H1 (cell line): ENCODE results near the gene NR2C2. TPM values are rescaled to one million over a fixed set of nuclear protein-coding genes. Genes with fewer than 3 reads are reported as not detected.

ENCODE experiments used
- CTCF ChIA-PET: fragments of 300-600 bp; sonication (Branson Sonifier 250); formaldehyde crosslinking; loops from one replicate; lab custom pipeline; 2021; ENCODE audit not compliant: partially characterized antibody; lab: Charles Lee
- POLR2A ChIA-PET: fragments of 300-600 bp; sonication (Branson Sonifier 250); formaldehyde crosslinking; loops from one replicate; lab custom pipeline; 2021; ENCODE audit warnings: inconsistent platforms; ENCODE audit not compliant: partially characterized antibody; lab: Charles Lee
- DNase-seq, 2 experiments: peaks; one replicate each; pipeline versions ENCODE4 v3.0.0 to v3.0.0-alpha.2; 2010 to 2022; ENCODE audit warnings: low spot score in 2 of 2, low read depth in 1 of 2, mixed read lengths in 1 of 2
- FAIRE-seq: peaks from 2 replicates; lab custom pipeline; 2011; peaks lifted over from hg19 to GRCh38; lab: Jason Lieb, UNC
- H2AFZ ChIP-seq: 2 replicates; pipeline ENCODE4 v1.8.1; 2012; ENCODE audit warnings: low read length, inconsistent platforms
- H2AK5ac ChIP-seq: 2 replicates; pipeline ENCODE4 v1.6.1; 2013; ENCODE audit warnings: low read depth, low read length
- H2BK120ac ChIP-seq: replicated peaks from 2 replicates; pipeline ENCODE3; 2013; ENCODE audit warnings: low read depth, low read length, inconsistent platforms
- H2BK12ac ChIP-seq: 2 replicates; pipeline ENCODE4 v1.6.1; 2013; ENCODE audit warnings: low read depth, low read length
- H2BK15ac ChIP-seq: 2 replicates; pipeline ENCODE4 v1.6.1; 2013; ENCODE audit warnings: low read length
- H2BK20ac ChIP-seq: 2 replicates; pipeline ENCODE4 v1.6.1; 2013; ENCODE audit warnings: low read length
- H2BK5ac ChIP-seq: 2 replicates; pipeline ENCODE4 v1.6.1; 2013; ENCODE audit warnings: low read depth, low read length
- H3K14ac ChIP-seq: 2 replicates; pipeline ENCODE4 v1.6.1; 2013; ENCODE audit warnings: inconsistent platforms; ENCODE audit not compliant: insufficient read length
- H3K18ac ChIP-seq: 2 replicates; pipeline ENCODE4 v1.6.1; 2013; ENCODE audit warnings: low read length; ENCODE audit errors: extremely low read depth
- H3K23ac ChIP-seq: 2 replicates; pipeline ENCODE4 v1.6.1; 2013; ENCODE audit warnings: inconsistent platforms; ENCODE audit not compliant: insufficient read length
- H3K23me2 ChIP-seq: 2 replicates; pipeline ENCODE4 v1.6.1; 2013; ENCODE audit warnings: low read depth, low read length
- H3K27ac ChIP-seq: 2 replicates; pipeline ENCODE4 v1.6.1; 2011; ENCODE audit warnings: low read depth, low read length, inconsistent platforms
- H3K27me3 ChIP-seq, 4 experiments: replicated peaks in 1 of 4; 1 replicate in 1 of 4; 2 replicates in 3 of 4; pipeline versions ENCODE4 v1.6.1 to v1.8.1; 2011 to 2013; ENCODE audit warnings: low read length in 3 of 4, mild to moderate bottlenecking in 3 of 4, inconsistent platforms in 2 of 4, mixed read lengths in 2 of 4, moderate library complexity in 1 of 4; ENCODE audit not compliant: control insufficient read depth in 3 of 4, insufficient read depth in 3 of 4; ENCODE audit errors: extremely low read depth in 1 of 4
- H3K36me3 ChIP-seq, 4 experiments: 2 replicates each; pipeline versions ENCODE4 v1.6.1 to v1.8.1; 2011 to 2013; ENCODE audit warnings: mild to moderate bottlenecking in 4 of 4, low read length in 3 of 4, moderate library complexity in 2 of 4, control low read depth in 1 of 4, inconsistent platforms in 1 of 4; ENCODE audit not compliant: insufficient read depth in 4 of 4, control insufficient read depth in 2 of 4
- H3K4ac ChIP-seq: replicated peaks from 2 replicates; pipeline ENCODE3; 2013; ENCODE audit warnings: low read length, low read depth, mixed read lengths, inconsistent platforms; ENCODE audit not compliant: insufficient read length
- H3K4me1 ChIP-seq, 4 experiments: replicated peaks in 1 of 4; 1 replicate in 1 of 4; 2 replicates in 3 of 4; pipeline versions ENCODE4 v1.6.1 to v1.8.1; 2011 to 2013; ENCODE audit warnings: low read length in 3 of 4, inconsistent platforms in 2 of 4, mixed read lengths in 1 of 4; ENCODE audit not compliant: insufficient read depth in 4 of 4, control insufficient read depth in 3 of 4
- H3K4me2 ChIP-seq, 2 experiments: 2 replicates each; pipeline versions ENCODE4 v1.6.1 to v1.8.1; 2011 to 2013; ENCODE audit warnings: low read depth in 2 of 2, low read length in 2 of 2, control low read depth in 1 of 2, inconsistent platforms in 1 of 2, mild to moderate bottlenecking in 1 of 2; ENCODE audit not compliant: insufficient read depth in 1 of 2
- H3K4me3 ChIP-seq, 4 experiments: fragments of 200-600, 300-600 bp in 1 of 4; sonication (generic), shearing (Covaris generic), sonication (Bioruptor Twin) in 1 of 4; 2 replicates each; pipeline versions ENCODE4 v1.5.1 to v1.8.1; 2011 to 2016; ENCODE audit warnings: low read length in 4 of 4, low read depth in 3 of 4, control low read depth in 2 of 4, inconsistent platforms in 2 of 4, mild to moderate bottlenecking in 2 of 4, mixed read lengths in 1 of 4, moderate library complexity in 1 of 4; ENCODE audit not compliant: insufficient read depth in 2 of 4; ENCODE audit errors: extremely low read depth in 1 of 4
- H3K56ac ChIP-seq: replicated peaks from 2 replicates; pipeline ENCODE3; 2013; ENCODE audit warnings: low read depth, mild to moderate bottlenecking, mixed read lengths, low read length, inconsistent platforms; ENCODE audit not compliant: insufficient read length
- H3K79me1 ChIP-seq: 2 replicates; pipeline ENCODE4 v1.6.1; 2013; ENCODE audit warnings: low read depth, low read length, control low read depth
- H3K79me2 ChIP-seq, 2 experiments: 2 replicates each; pipeline versions ENCODE4 v1.6.1 to v1.8.1; 2012 to 2013; ENCODE audit warnings: low read length in 2 of 2, mild to moderate bottlenecking in 2 of 2, inconsistent platforms in 1 of 2; ENCODE audit not compliant: insufficient read depth in 2 of 2, control insufficient read depth in 1 of 2
- H3K9ac ChIP-seq, 4 experiments: replicated peaks in 1 of 4; 1 replicate in 1 of 4; 2 replicates in 3 of 4; pipeline versions ENCODE4 v1.6.1 to v1.8.1; 2011 to 2013; ENCODE audit warnings: low read depth in 3 of 4, low read length in 3 of 4, control low read depth in 2 of 4, mild to moderate bottlenecking in 2 of 4, moderate library complexity in 2 of 4, inconsistent platforms in 1 of 4; ENCODE audit errors: extremely low read depth in 1 of 4
- H3K9me3 ChIP-seq, 2 experiments: 2 replicates each; pipeline versions ENCODE4 v1.6.1 to v1.8.1; 2012 to 2013; ENCODE audit warnings: mild to moderate bottlenecking in 2 of 2, moderate library complexity in 2 of 2, control low read depth in 1 of 2, inconsistent platforms in 1 of 2, low read depth in 1 of 2, low read length in 1 of 2, mixed read lengths in 1 of 2; ENCODE audit not compliant: insufficient read depth in 2 of 2
- H4K20me1 ChIP-seq, 2 experiments: replicated peaks in 1 of 2; 2 replicates each; pipeline versions ENCODE3 to v1.8.1; 2011 to 2013; ENCODE audit warnings: inconsistent platforms in 2 of 2, low read length in 2 of 2, mild to moderate bottlenecking in 1 of 2; ENCODE audit not compliant: insufficient read depth in 2 of 2, control insufficient read depth in 1 of 2
- H4K5ac ChIP-seq: 2 replicates; pipeline ENCODE4 v1.6.1; 2013; ENCODE audit warnings: low read length, low read depth, mixed read lengths, inconsistent platforms; ENCODE audit not compliant: insufficient read length
- H4K8ac ChIP-seq: 2 replicates; pipeline ENCODE4 v1.8.0; 2013; ENCODE audit warnings: mild to moderate bottlenecking, moderate library complexity, low read length, inconsistent platforms; ENCODE audit not compliant: insufficient read depth; ENCODE audit errors: extremely low read depth
- H4K91ac ChIP-seq: replicated peaks from 2 replicates; pipeline ENCODE3; 2013; ENCODE audit warnings: low read length, mixed read lengths, inconsistent platforms; ENCODE audit not compliant: insufficient read length
- BRCA1 ChIP-seq: IDR thresholded peaks from 2 replicates; pipeline ENCODE4 v1.6.1; 2012; ENCODE audit warnings: low read depth, low read length, improper control_type of control experiment
- CHD1 ChIP-seq: IDR thresholded peaks from 2 replicates; pipeline ENCODE4 v1.6.1; 2012; ENCODE audit warnings: low read depth, low read length, improper control_type of control experiment
- NANOG ChIP-seq: IDR thresholded peaks from 2 replicates; pipeline ENCODE4 v1.6.1; 2011; ENCODE audit warnings: low read length, low read depth, mild to moderate bottlenecking, inconsistent platforms; ENCODE audit not compliant: insufficient read depth, poor library complexity, severe bottlenecking
- POLR2A ChIP-seq, 2 experiments: IDR thresholded peaks; 1 replicate in 1 of 2; 2 replicates in 1 of 2; pipeline ENCODE4 v1.6.1; 2011; ENCODE audit warnings: low read depth in 2 of 2, low read length in 2 of 2, mild to moderate bottlenecking in 2 of 2; ENCODE audit errors: control extremely low read depth in 1 of 2
- SIX5 ChIP-seq: IDR thresholded peaks from 2 replicates; pipeline ENCODE4 v1.6.1; 2011; ENCODE audit warnings: mild to moderate bottlenecking, low read depth, low read length
- TAF7 ChIP-seq: optimal IDR thresholded peaks from 2 replicates; pipeline ENCODE3; 2011; ENCODE audit warnings: low read depth, mild to moderate bottlenecking, inconsistent platforms, low read length, moderate library complexity, borderline replicate concordance
- TBP ChIP-seq: IDR thresholded peaks from 2 replicates; pipeline ENCODE4 v1.6.1; 2011; ENCODE audit warnings: low read depth, low read length, improper control_type of control experiment
- WGBS, 2 experiments: shearing (Covaris generic) in 1 of 2; methylation state at CpG; one replicate each; pipeline versions ENCODE4 v1.1.6 to v1.1.7; 2013 to 2015; ENCODE audit warnings: low lambda C conversion rate in 2 of 2, mixed read lengths in 2 of 2, inconsistent platforms in 1 of 2, low coverage in 1 of 2, missing lambda C conversion rate in 1 of 2; ENCODE audit not compliant: insufficient replicate concordance in 2 of 2, insufficient coverage in 1 of 2, insufficient read length in 1 of 2; ENCODE audit errors: extremely low coverage in 1 of 2, missing lambda C conversion rate in 1 of 2; 5-methylcytosine and 5-hydroxymethylcytosine counted together
- polyA plus RNA-seq, 7 experiments: library from polyadenylated mRNA; depleted of rRNA in 3 of 7; stranded (reverse) in 5 of 7; unstranded in 2 of 7; fragments of >200 nt in 5 of 7; fragments of 200-250 nt in 2 of 7; gene quantifications; 1 replicate in 5 of 7; 2 replicates in 1 of 7; 4 replicates in 1 of 7; pipeline versions ENCODE4 v1.2.1 to v1.2.3, GENCODE V29; 2011 to 2013; ENCODE audit warnings: missing spikeins in 2 of 7, mixed read lengths in 2 of 7
- total RNA-seq: library from RNA; stranded (reverse); fragmentation: NEBNext Ultra II Directional; extraction: Animal tissue kit (Norgen Biotek cat#: 25700); gene quantifications from 2 replicates; pipeline ENCODE4 v1.2.1, GENCODE V29; 2021

The NR2C2 gene
- total and polyA plus RNA-seq, 2 of the 8 experiments (the other 6 are each of a cell fraction or from before 2014, with no cell fraction given), result 16.6 to 44.4 TPM

DNA sequence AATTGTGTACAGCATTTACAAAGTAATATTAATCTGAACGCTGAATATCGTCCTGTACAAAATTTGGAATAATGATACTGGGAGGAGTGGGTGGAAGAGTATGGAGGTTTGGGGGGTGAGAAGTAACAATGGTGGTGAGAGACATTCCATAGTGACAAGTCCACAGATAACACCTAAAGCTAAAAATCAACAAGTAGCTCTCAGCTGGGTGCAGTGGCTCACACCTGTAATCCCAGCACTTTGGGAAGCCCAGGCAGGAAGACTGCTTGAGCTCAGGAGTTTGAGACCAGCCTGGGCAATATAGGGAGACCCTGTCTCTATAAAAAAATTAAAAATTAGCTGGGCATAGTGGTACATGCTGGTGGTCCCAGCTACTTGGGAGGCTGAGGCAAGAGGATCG, 112.6 kb downstream of the NR2C2 start:
- Histone ChIP-seq H2BK12ac (no peak overlapping the region), H3K18ac (no peak overlapping the region), H3K23me2 (peaks cover 7% of the 10 kb centered on the region; the same call in 1 of the 2 replicates), H2AK5ac (no peak overlapping the region), H4K20me1 (peaks cover 5 to 15% of the 10 kb centered on the region in 2 experiments), H3K14ac (no peak overlapping the region), H3K4me1 (peaks cover 0 to 9% (median 6%) of the 10 kb centered on the region in 4 experiments; a peak in 5 of 7 replicates), H3K4me3 (no peak overlapping the region), H3K9me3 (no peaks in the 10 kb centered on the region; a peak in 1 of 4 replicates), H3K79me2 (peaks cover 12 to 63% of the 10 kb centered on the region in 2 experiments), H3K23ac (no peak overlapping the region), H3K27me3 (no peaks in the 10 kb centered on the region), H4K8ac (no peak overlapping the region), H3K4ac (no peak overlapping the region), H3K27ac (no peak overlapping the region), H3K56ac (no peak overlapping the region), H2AFZ (no peak overlapping the region), H2BK5ac (no peak overlapping the region), H2BK15ac (no peak overlapping the region), H3K9ac (no peak overlapping the region), H2BK120ac (no peak overlapping the region), H3K79me1 (peaks cover 19% of the 10 kb centered on the region), H3K4me2 (no peak overlapping the region), H2BK20ac (no peak overlapping the region), H4K91ac (no peak overlapping the region), H3K36me3 (peaks cover 9 to 29% (median 17%) of the 10 kb centered on the region in 4 experiments), H4K5ac (no peak overlapping the region)
- 92% methylated on average over 3 of the region's 3 CpGs; no CpG with 5 or more reads in 1 of the 2 experiments for WGBS, 2 experiments
- DNase-seq (no peak), FAIRE-seq (no peak)
- POLR2A ChIA-PET, result interaction anchor here (1.0 to 1.5 kb wide), 3 partner anchors 9 to 22 kb away, joined by 3 to 4 read pairs (median 3); no protein-coding TSS in a partner anchor
- CTCF ChIA-PET, result interaction anchor here (0.5 to 1.8 kb wide), 6 partner anchors 9 to 282 kb away, joined by 3 to 8 read pairs (median 4); no protein-coding TSS in a partner anchor
- no peak for TF ChIP-seq TAF7
- TF ChIP-seq NANOG, result no peak
- no peak for TF ChIP-seq SIX5
- TF ChIP-seq POLR2A (IDR thresholded peaks at IDR 0.05; ENCODE audit: control extremely low read depth in 1 of 2, low read depth in 2 of 2, low read length in 2 of 2), result no peak
- TF ChIP-seq BRCA1, result no peak
- TF ChIP-seq CHD1, result no peak
- no peak for TF ChIP-seq TBP
